ENCODE measurements around the gene GATA3. TPM values are rescaled to one million over a fixed set of nuclear protein-coding genes. Genes with fewer than 3 reads are reported as not detected.

GATA3 gene
- total RNA-seq, 4 donors from 2014 or later = 0.60 TPM; not detected in 3

- H3K27ac ChIP-seq = no peak overlapping the region
- no peaks in the 10 kb centered on the region for H3K9me3 ChIP-seq
- H3K27me3 ChIP-seq = peaks cover 0 to 92% of the 10 kb centered on the region in 2 donors
- WGBS, 2 donors = 52 to 55% methylated on average over 15 of the region's 15 CpGs
- no peak for TF ChIP-seq POLR2A (IDR thresholded peaks at IDR 0.05)
- TF ChIP-seq EP300 (IDR thresholded peaks at IDR 0.05) = no peak
- TF ChIP-seq CTCF (IDR thresholded peaks at IDR 0.05) = no peak
- H3K4me3 ChIP-seq = no peak overlapping the region
- no peaks in the 10 kb centered on the region for H3K36me3 ChIP-seq
- peaks cover 0 to 23% (median 5%) of the 10 kb centered on the region in 4 donors for H3K4me1 ChIP-seq
- DNase-seq (ENCODE audit: low spot score in 2 of 2) = no peak
These were observed 8.8 kb downstream of the GATA3 start for GRCh38 chr10:8063128-8063908.

GRCh38 chr10:8063935-8064334, 9.4 kb downstream of the GATA3 start:
- H3K27ac ChIP-seq = no peak overlapping the region
- no peaks in the 10 kb centered on the region for H3K36me3 ChIP-seq
- peaks cover 0 to 18% (median 5%) of the 10 kb centered on the region in 4 donors for H3K4me1 ChIP-seq
- no peak overlapping the region for H3K4me3 ChIP-seq
- WGBS, 2 donors = 36 to 45% methylated on average over 13 of the region's 13 CpGs
- peaks cover 0 to 86% of the 10 kb centered on the region in 2 donors for H3K27me3 ChIP-seq
- no peak for DNase-seq (ENCODE audit: low spot score in 2 of 2)
- H3K9me3 ChIP-seq = no peaks in the 10 kb centered on the region
- TF ChIP-seq CTCF (IDR thresholded peaks at IDR 0.05) (no peak), POLR2A (IDR thresholded peaks at IDR 0.05) (no peak)

DNA sequence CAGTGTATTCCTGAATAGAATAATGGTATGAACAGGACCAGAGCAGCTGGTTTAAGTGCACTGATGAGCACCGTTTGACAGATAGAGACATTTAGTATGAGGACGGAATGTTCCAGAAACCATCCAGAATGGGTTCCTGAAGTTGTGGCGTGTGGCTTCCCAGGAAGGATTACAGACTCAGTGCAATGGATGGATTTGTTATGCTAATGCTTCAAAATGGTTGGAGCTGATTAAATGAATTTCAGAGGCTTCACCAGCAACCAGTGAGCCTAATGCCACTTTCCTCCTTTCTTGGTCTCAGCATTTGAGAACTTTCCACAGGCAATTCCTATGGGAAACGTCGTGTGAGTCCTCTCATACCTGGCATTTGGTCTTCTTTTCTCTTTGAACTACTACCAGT, 9.9 kb downstream of the GATA3 start:
- DNase-seq (ENCODE audit: low spot score in 2 of 2) = no peak
- 42 to 54% methylated on average over 5 of the region's 5 CpGs for WGBS, 2 donors
- TF ChIP-seq POLR2A (IDR thresholded peaks at IDR 0.05) (no peak), CTCF (IDR thresholded peaks at IDR 0.05) (no peak), EP300 (IDR thresholded peaks at IDR 0.05) (no peak)
- Histone ChIP-seq H3K9me3 (no peaks in the 10 kb centered on the region), H3K4me3 (no peak overlapping the region), H3K4me1 (peaks cover 0 to 15% (median 5%) of the 10 kb centered on the region in 4 donors), H3K27me3 (peaks cover 0 to 86% of the 10 kb centered on the region in 2 donors), H3K27ac (no peak overlapping the region), H3K36me3 (no peaks in the 10 kb centered on the region)

DNA sequence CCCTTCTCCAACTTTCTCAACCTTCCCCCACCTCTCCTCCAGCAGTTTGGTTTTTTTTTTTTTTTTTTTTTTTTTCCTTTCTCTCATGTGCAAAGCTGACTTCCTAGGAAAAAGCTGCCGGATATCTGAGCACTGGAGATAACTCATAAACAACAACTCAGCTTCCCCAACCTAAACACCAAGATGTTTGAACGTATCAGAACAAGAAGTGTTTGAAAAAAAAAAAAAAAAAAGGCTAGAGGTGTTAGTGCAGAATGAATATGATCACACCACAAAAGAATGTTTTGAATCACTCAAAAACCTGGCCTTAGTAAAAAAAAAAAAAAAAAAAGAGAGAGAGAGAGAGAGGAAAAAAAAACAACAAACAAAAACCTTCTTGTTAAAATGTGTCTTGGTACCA, 11.2 kb downstream of the GATA3 start:
- no peak for TF ChIP-seq POLR2A (IDR thresholded peaks at IDR 0.05)
- no peak for TF ChIP-seq CTCF (IDR thresholded peaks at IDR 0.05)
- TF ChIP-seq EP300 (IDR thresholded peaks at IDR 0.05) = no peak
- Histone ChIP-seq H3K4me3 (no peak overlapping the region), H3K27me3 (peaks cover 0 to 76% of the 10 kb centered on the region in 2 donors), H3K9me3 (no peaks in the 10 kb centered on the region), H3K4me1 (peaks cover 0 to 3% (median under 1%) of the 10 kb centered on the region in 4 donors), H3K36me3 (no peaks in the 10 kb centered on the region), H3K27ac (no peak overlapping the region)
- 24 to 38% methylated on average over 2 of the region's 2 CpGs for WGBS, 2 donors
- no peak for DNase-seq (ENCODE audit: low spot score in 2 of 2)

- no peak for DNase-seq (ENCODE audit: low spot score in 2 of 2)
- Histone ChIP-seq H3K27me3 (peaks cover 0 to 72% of the 10 kb centered on the region in 2 donors), H3K27ac (no peak overlapping the region), H3K4me3 (no peak overlapping the region), H3K4me1 (no peaks in the 10 kb centered on the region), H3K9me3 (no peaks in the 10 kb centered on the region), H3K36me3 (no peaks in the 10 kb centered on the region)
- TF ChIP-seq EP300 (IDR thresholded peaks at IDR 0.05) (no peak), CTCF (IDR thresholded peaks at IDR 0.05) (no peak), POLR2A (IDR thresholded peaks at IDR 0.05) (no peak)
- WGBS, 2 donors = 62 to 70% methylated on average over 1 of the region's 1 CpG
These were observed 11.6 kb downstream of the GATA3 start for GRCh38 chr10:8066124-8066523.
